ENCODE data around the gene TMEM131L.

The TMEM131L gene

DNA sequence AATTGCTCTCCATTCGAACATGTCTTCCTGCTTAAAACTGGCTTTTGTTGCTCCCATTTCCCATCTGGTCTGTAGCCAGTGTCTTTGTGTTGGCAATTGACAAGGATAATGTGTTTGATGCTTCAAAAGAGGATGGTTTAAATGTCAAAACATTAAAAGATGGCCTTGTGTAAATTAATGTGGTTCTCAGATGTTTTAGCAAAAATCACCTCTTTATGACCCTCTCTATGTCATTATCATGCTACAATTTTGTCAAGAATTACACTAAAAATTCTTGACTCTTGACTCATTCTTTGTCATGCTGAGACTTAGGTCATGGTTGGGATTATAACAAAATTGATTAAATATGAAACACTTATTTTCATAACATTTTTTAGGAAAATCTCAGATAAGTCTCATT is 47.4 kb downstream of the TMEM131L start:
- peaks cover 100% of the 10 kb centered on the region for H3K79me2 ChIP-seq (ENCODE audit: control insufficient read depth, low read length)
- no peak overlapping the region for H3K4me3 ChIP-seq (ENCODE audit: low read length)

DNA sequence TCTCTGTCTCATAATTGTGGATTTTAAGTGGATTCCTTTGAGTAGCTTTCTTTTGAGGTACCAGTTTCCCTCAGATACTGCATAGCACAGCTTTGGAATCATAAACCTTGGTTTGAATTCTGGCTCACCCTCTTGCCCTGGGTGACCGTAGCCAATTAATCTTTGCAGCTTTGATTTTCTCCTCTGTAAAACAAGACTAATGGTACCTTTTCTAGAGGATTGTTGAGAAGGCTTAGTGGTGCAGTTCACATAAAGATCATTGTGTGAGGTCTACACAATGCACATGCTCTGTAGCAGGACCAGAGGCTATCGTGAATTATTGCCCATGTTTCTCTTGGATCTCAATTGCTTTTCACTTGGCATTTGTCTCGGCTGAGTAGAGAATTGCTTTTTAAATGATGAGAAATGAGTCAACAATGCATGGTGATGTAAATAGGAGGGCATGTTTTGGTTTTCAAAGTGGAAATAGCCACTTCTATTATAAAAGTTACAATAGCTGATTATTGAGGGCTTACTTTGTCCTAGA is 47.9 kb downstream of the TMEM131L start:
- H3K27ac ChIP-seq (ENCODE audit: low read depth, low read length), result 0 out of 2 replicates have a peak overlapping the region, but pooled peaks have one; percentile 3

More for the DNA sequence above, 47.4 kb downstream of the TMEM131L start:
- Histone ChIP-seq H3F3A (ENCODE audit: control insufficient read depth, insufficient read depth) (peaks cover 69% of the 10 kb centered on the region), H4K20me1 (ENCODE audit: control insufficient read depth, insufficient read depth, low read depth, low read length) (peaks cover 46% of the 10 kb centered on the region), H3K36me3 (ENCODE audit: control insufficient read depth, low read length) (peaks cover 97% of the 10 kb centered on the region), H3K4me2 (ENCODE audit: low read length) (peak overlapping the region; percentile 41), H3K9me2 (replicated peaks; ENCODE audit: control insufficient read depth, low read length) (no peaks in the 10 kb centered on the region), H3K9me3 (ENCODE audit: control insufficient read depth, insufficient read depth, low read length) (no peaks in the 10 kb centered on the region), H3K27ac (ENCODE audit: low read depth, low read length) (0 out of 2 replicates have a peak overlapping the region, but pooled peaks have one; percentile 3), H3K4me1 (ENCODE audit: control insufficient read depth, low read length) (peaks cover 98% of the 10 kb centered on the region), H3K27me3 (ENCODE audit: control insufficient read depth, low read length) (no peaks in the 10 kb centered on the region)
- TF ChIP-seq, protein P1, sequence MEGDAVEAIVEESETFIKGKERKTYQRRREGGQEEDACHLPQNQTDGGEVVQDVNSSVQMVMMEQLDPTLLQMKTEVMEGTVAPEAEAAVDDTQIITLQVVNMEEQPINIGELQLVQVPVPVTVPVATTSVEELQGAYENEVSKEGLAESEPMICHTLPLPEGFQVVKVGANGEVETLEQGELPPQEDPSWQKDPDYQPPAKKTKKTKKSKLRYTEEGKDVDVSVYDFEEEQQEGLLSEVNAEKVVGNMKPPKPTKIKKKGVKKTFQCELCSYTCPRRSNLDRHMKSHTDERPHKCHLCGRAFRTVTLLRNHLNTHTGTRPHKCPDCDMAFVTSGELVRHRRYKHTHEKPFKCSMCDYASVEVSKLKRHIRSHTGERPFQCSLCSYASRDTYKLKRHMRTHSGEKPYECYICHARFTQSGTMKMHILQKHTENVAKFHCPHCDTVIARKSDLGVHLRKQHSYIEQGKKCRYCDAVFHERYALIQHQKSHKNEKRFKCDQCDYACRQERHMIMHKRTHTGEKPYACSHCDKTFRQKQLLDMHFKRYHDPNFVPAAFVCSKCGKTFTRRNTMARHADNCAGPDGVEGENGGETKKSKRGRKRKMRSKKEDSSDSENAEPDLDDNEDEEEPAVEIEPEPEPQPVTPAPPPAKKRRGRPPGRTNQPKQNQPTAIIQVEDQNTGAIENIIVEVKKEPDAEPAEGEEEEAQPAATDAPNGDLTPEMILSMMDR (IDR thresholded peaks at IDR 0.05; ENCODE audit: low read depth, low read length, poor library complexity, severe bottlenecking), result no peak
- TF ChIP-seq EZH2phosphoT487 (IDR thresholded peaks at IDR 0.05; ENCODE audit: borderline replicate concordance, low read length), result no peak

DNA sequence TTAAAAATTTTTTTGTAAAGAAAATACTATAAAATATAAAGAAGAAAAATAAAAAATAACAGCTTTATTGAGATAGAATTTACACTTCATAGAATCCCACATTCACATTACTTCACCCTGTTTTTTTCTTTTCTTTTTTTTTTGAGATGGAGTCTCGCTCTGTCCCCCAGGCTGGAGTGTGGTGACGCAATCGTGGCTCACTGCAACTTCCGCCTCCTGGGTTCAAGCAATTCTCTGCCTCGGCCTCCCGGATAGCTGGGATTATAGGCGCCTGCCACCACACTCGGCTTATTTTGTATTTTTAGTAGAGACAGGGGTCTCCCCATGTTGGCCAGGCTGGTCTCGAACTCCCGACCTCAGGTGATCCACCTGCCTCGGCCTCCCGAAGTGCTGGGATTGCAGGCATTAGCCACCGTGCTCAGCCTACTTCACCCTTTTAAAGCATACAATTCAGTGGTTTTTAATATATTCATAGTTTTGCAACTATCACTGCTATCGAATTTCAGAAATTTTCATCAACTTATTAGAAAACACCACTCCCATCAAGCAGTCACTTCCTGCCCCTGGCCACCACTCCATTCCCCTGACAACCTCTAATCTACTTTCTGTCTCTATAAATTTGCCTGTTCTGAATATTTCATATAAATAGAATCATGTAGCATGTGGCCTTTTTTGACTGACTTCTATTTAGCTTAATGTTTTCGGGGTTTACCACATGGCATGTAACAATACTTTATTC is 48.7 kb downstream of the TMEM131L start:
- Histone ChIP-seq H3F3A (ENCODE audit: control insufficient read depth, insufficient read depth) (peaks cover 76% of the 10 kb centered on the region), H3K4me3 (ENCODE audit: low read length) (no peak overlapping the region), H3K9me2 (replicated peaks; ENCODE audit: control insufficient read depth, low read length) (no peaks in the 10 kb centered on the region), H3K4me1 (ENCODE audit: control insufficient read depth, low read length) (peaks cover 98% of the 10 kb centered on the region), H3K36me3 (ENCODE audit: control insufficient read depth, low read length) (peaks cover 97% of the 10 kb centered on the region), H3K79me2 (ENCODE audit: control insufficient read depth, low read length) (peaks cover 100% of the 10 kb centered on the region), H3K27ac (ENCODE audit: low read depth, low read length) (0 out of 2 replicates have a peak overlapping the region, but pooled peaks have one; percentile 21), H3K9me3 (ENCODE audit: control insufficient read depth, insufficient read depth, low read length) (no peaks in the 10 kb centered on the region), H3K27me3 (ENCODE audit: control insufficient read depth, low read length) (no peaks in the 10 kb centered on the region), H4K20me1 (ENCODE audit: control insufficient read depth, insufficient read depth, low read depth, low read length) (peaks cover 56% of the 10 kb centered on the region), H3K4me2 (ENCODE audit: low read length) (peak overlapping the region; percentile 19)
- no peak for TF ChIP-seq EZH2phosphoT487 (IDR thresholded peaks at IDR 0.05; ENCODE audit: borderline replicate concordance, low read length)
- TF ChIP-seq, protein P1 (IDR thresholded peaks at IDR 0.05; ENCODE audit: low read depth, low read length, poor library complexity, severe bottlenecking), result no peak

More for the DNA sequence above, 47.9 kb downstream of the TMEM131L start:
- Histone ChIP-seq H3K79me2 (ENCODE audit: control insufficient read depth, low read length) (peaks cover 100% of the 10 kb centered on the region), H3K27me3 (ENCODE audit: control insufficient read depth, low read length) (no peaks in the 10 kb centered on the region), H3K4me2 (ENCODE audit: low read length) (peak overlapping the region; percentile 41), H3K9me3 (ENCODE audit: control insufficient read depth, insufficient read depth, low read length) (no peaks in the 10 kb centered on the region), H3K9me2 (replicated peaks; ENCODE audit: control insufficient read depth, low read length) (no peaks in the 10 kb centered on the region), H3K36me3 (ENCODE audit: control insufficient read depth, low read length) (peaks cover 97% of the 10 kb centered on the region), H4K20me1 (ENCODE audit: control insufficient read depth, insufficient read depth, low read depth, low read length) (peaks cover 49% of the 10 kb centered on the region), H3K4me1 (ENCODE audit: control insufficient read depth, low read length) (peaks cover 98% of the 10 kb centered on the region), H3F3A (ENCODE audit: control insufficient read depth, insufficient read depth) (peaks cover 70% of the 10 kb centered on the region), H3K4me3 (ENCODE audit: low read length) (no peak overlapping the region)
- TF ChIP-seq, protein P1 (IDR thresholded peaks at IDR 0.05; ENCODE audit: low read depth, low read length, poor library complexity, severe bottlenecking), result no peak
- no peak for TF ChIP-seq EZH2phosphoT487 (IDR thresholded peaks at IDR 0.05; ENCODE audit: borderline replicate concordance, low read length)
